GM18520 (cell line): ENCODE results near the gene CD83.

ENCODE experiments used
- ATAC-seq: cut with Tn5 transposase; IDR thresholded peaks from one replicate; pipeline ENCODE4 v1.9.1; 2021; ENCODE audit not compliant: unreplicated experiment

The CD83 gene

GRCh38 chr6:14123386-14124111, 6.0 kb downstream of the CD83 start:
- no peak for ATAC-seq

- no peak for ATAC-seq
Observed at GRCh38 chr6:14125346-14125745, 7.8 kb downstream of the CD83 start.

- ATAC-seq: no peak
Observed at GRCh38 chr6:14126191-14126590, 8.6 kb downstream of the CD83 start.

GRCh38 chr6:14127611-14128010, 10.0 kb downstream of the CD83 start:
- ATAC-seq: no peak

GRCh38 chr6:14128012-14128411, 10.4 kb downstream of the CD83 start:
- no peak for ATAC-seq

GRCh38 chr6:14128746-14129145, 11.2 kb downstream of the CD83 start:
- no peak for ATAC-seq

- ATAC-seq: no peak
Observed at GRCh38 chr6:14129575-14129974, 12.0 kb downstream of the CD83 start.

GRCh38 chr6:14130435-14131075, 13.0 kb downstream of the CD83 start:
- ATAC-seq: no peak

- no peak for ATAC-seq
Observed at GRCh38 chr6:14131579-14131978, 14.0 kb downstream of the CD83 start.

- no peak for ATAC-seq
Observed at GRCh38 chr6:14132244-14132920, 14.8 kb downstream of the CD83 start.

GRCh38 chr6:14132921-14133275, 15.3 kb downstream of the CD83 start:
- no peak for ATAC-seq

- ATAC-seq: no peak
Observed at GRCh38 chr6:14134211-14134910, 16.8 kb downstream of the CD83 start.

GRCh38 chr6:14135893-14136539, 18.4 kb downstream of the CD83 start:
- no peak for ATAC-seq

GRCh38 chr6:14138701-14139215, 21.2 kb downstream of the CD83 start:
- no peak for ATAC-seq

GRCh38 chr6:14141351-14142062, 23.9 kb downstream of the CD83 start:
- no peak for ATAC-seq

- ATAC-seq: no peak
Observed at GRCh38 chr6:14142063-14142450, 24.5 kb downstream of the CD83 start.

GRCh38 chr6:14142511-14143223, 25.1 kb downstream of the CD83 start:
- ATAC-seq: no peak

- no peak for ATAC-seq
Observed at GRCh38 chr6:14143305-14143704, 25.7 kb downstream of the CD83 start.

- peak; percentile 56 for ATAC-seq
Observed at GRCh38 chr6:14144678-14145113, 27.1 kb downstream of the CD83 start.
